H1 (cell line): Measurements from ENCODE around the gene DSTN. TPM values are rescaled to one million over a fixed set of nuclear protein-coding genes. Genes with fewer than 3 reads are reported as not detected.

Source experiments
- CTCF ChIA-PET: fragments of 300-600 bp; sonication (Branson Sonifier 250); formaldehyde crosslinking; loops from one replicate; lab custom pipeline; 2021; ENCODE audit not compliant: partially characterized antibody; lab: Charles Lee
- POLR2A ChIA-PET: fragments of 300-600 bp; sonication (Branson Sonifier 250); formaldehyde crosslinking; loops from one replicate; lab custom pipeline; 2021; ENCODE audit warnings: inconsistent platforms; ENCODE audit not compliant: partially characterized antibody; lab: Charles Lee
- DNase-seq, 2 experiments: peaks; one replicate each; pipeline versions ENCODE4 v3.0.0 to v3.0.0-alpha.2; 2010 to 2022; ENCODE audit warnings: low spot score in 2 of 2, low read depth in 1 of 2, mixed read lengths in 1 of 2
- FAIRE-seq: peaks from 2 replicates; lab custom pipeline; 2011; peaks lifted over from hg19 to GRCh38; lab: Jason Lieb, UNC
- H2AFZ ChIP-seq: 2 replicates; pipeline ENCODE4 v1.8.1; 2012; ENCODE audit warnings: low read length, inconsistent platforms
- H2AK5ac ChIP-seq: 2 replicates; pipeline ENCODE4 v1.6.1; 2013; ENCODE audit warnings: low read depth, low read length
- H2BK120ac ChIP-seq: replicated peaks from 2 replicates; pipeline ENCODE3; 2013; ENCODE audit warnings: low read depth, low read length, inconsistent platforms
- H2BK12ac ChIP-seq: 2 replicates; pipeline ENCODE4 v1.6.1; 2013; ENCODE audit warnings: low read depth, low read length
- H2BK15ac ChIP-seq: 2 replicates; pipeline ENCODE4 v1.6.1; 2013; ENCODE audit warnings: low read length
- H2BK20ac ChIP-seq: 2 replicates; pipeline ENCODE4 v1.6.1; 2013; ENCODE audit warnings: low read length
- H2BK5ac ChIP-seq: 2 replicates; pipeline ENCODE4 v1.6.1; 2013; ENCODE audit warnings: low read depth, low read length
- H3K14ac ChIP-seq: 2 replicates; pipeline ENCODE4 v1.6.1; 2013; ENCODE audit warnings: inconsistent platforms; ENCODE audit not compliant: insufficient read length
- H3K18ac ChIP-seq: 2 replicates; pipeline ENCODE4 v1.6.1; 2013; ENCODE audit warnings: low read length; ENCODE audit errors: extremely low read depth
- H3K23ac ChIP-seq: 2 replicates; pipeline ENCODE4 v1.6.1; 2013; ENCODE audit warnings: inconsistent platforms; ENCODE audit not compliant: insufficient read length
- H3K23me2 ChIP-seq: 2 replicates; pipeline ENCODE4 v1.6.1; 2013; ENCODE audit warnings: low read depth, low read length
- H3K27ac ChIP-seq: 2 replicates; pipeline ENCODE4 v1.6.1; 2011; ENCODE audit warnings: low read depth, low read length, inconsistent platforms
- H3K27me3 ChIP-seq, 4 experiments: replicated peaks in 1 of 4; 1 replicate in 1 of 4; 2 replicates in 3 of 4; pipeline versions ENCODE4 v1.6.1 to v1.8.1; 2011 to 2013; ENCODE audit warnings: low read length in 3 of 4, mild to moderate bottlenecking in 3 of 4, inconsistent platforms in 2 of 4, mixed read lengths in 2 of 4, moderate library complexity in 1 of 4; ENCODE audit not compliant: control insufficient read depth in 3 of 4, insufficient read depth in 3 of 4; ENCODE audit errors: extremely low read depth in 1 of 4
- H3K36me3 ChIP-seq, 4 experiments: 2 replicates each; pipeline versions ENCODE4 v1.6.1 to v1.8.1; 2011 to 2013; ENCODE audit warnings: mild to moderate bottlenecking in 4 of 4, low read length in 3 of 4, moderate library complexity in 2 of 4, control low read depth in 1 of 4, inconsistent platforms in 1 of 4; ENCODE audit not compliant: insufficient read depth in 4 of 4, control insufficient read depth in 2 of 4
- H3K4ac ChIP-seq: replicated peaks from 2 replicates; pipeline ENCODE3; 2013; ENCODE audit warnings: low read length, low read depth, mixed read lengths, inconsistent platforms; ENCODE audit not compliant: insufficient read length
- H3K4me1 ChIP-seq, 4 experiments: replicated peaks in 1 of 4; 1 replicate in 1 of 4; 2 replicates in 3 of 4; pipeline versions ENCODE4 v1.6.1 to v1.8.1; 2011 to 2013; ENCODE audit warnings: low read length in 3 of 4, inconsistent platforms in 2 of 4, mixed read lengths in 1 of 4; ENCODE audit not compliant: insufficient read depth in 4 of 4, control insufficient read depth in 3 of 4
- H3K4me2 ChIP-seq, 2 experiments: 2 replicates each; pipeline versions ENCODE4 v1.6.1 to v1.8.1; 2011 to 2013; ENCODE audit warnings: low read depth in 2 of 2, low read length in 2 of 2, control low read depth in 1 of 2, inconsistent platforms in 1 of 2, mild to moderate bottlenecking in 1 of 2; ENCODE audit not compliant: insufficient read depth in 1 of 2
- H3K4me3 ChIP-seq, 4 experiments: fragments of 200-600, 300-600 bp in 1 of 4; sonication (generic), shearing (Covaris generic), sonication (Bioruptor Twin) in 1 of 4; 2 replicates each; pipeline versions ENCODE4 v1.5.1 to v1.8.1; 2011 to 2016; ENCODE audit warnings: low read length in 4 of 4, low read depth in 3 of 4, control low read depth in 2 of 4, inconsistent platforms in 2 of 4, mild to moderate bottlenecking in 2 of 4, mixed read lengths in 1 of 4, moderate library complexity in 1 of 4; ENCODE audit not compliant: insufficient read depth in 2 of 4; ENCODE audit errors: extremely low read depth in 1 of 4
- H3K56ac ChIP-seq: replicated peaks from 2 replicates; pipeline ENCODE3; 2013; ENCODE audit warnings: low read depth, mild to moderate bottlenecking, mixed read lengths, low read length, inconsistent platforms; ENCODE audit not compliant: insufficient read length
- H3K79me1 ChIP-seq: 2 replicates; pipeline ENCODE4 v1.6.1; 2013; ENCODE audit warnings: low read depth, low read length, control low read depth
- H3K79me2 ChIP-seq, 2 experiments: 2 replicates each; pipeline versions ENCODE4 v1.6.1 to v1.8.1; 2012 to 2013; ENCODE audit warnings: low read length in 2 of 2, mild to moderate bottlenecking in 2 of 2, inconsistent platforms in 1 of 2; ENCODE audit not compliant: insufficient read depth in 2 of 2, control insufficient read depth in 1 of 2
- H3K9ac ChIP-seq, 4 experiments: replicated peaks in 1 of 4; 1 replicate in 1 of 4; 2 replicates in 3 of 4; pipeline versions ENCODE4 v1.6.1 to v1.8.1; 2011 to 2013; ENCODE audit warnings: low read depth in 3 of 4, low read length in 3 of 4, control low read depth in 2 of 4, mild to moderate bottlenecking in 2 of 4, moderate library complexity in 2 of 4, inconsistent platforms in 1 of 4; ENCODE audit errors: extremely low read depth in 1 of 4
- H3K9me3 ChIP-seq, 2 experiments: 2 replicates each; pipeline versions ENCODE4 v1.6.1 to v1.8.1; 2012 to 2013; ENCODE audit warnings: mild to moderate bottlenecking in 2 of 2, moderate library complexity in 2 of 2, control low read depth in 1 of 2, inconsistent platforms in 1 of 2, low read depth in 1 of 2, low read length in 1 of 2, mixed read lengths in 1 of 2; ENCODE audit not compliant: insufficient read depth in 2 of 2
- H4K20me1 ChIP-seq, 2 experiments: replicated peaks in 1 of 2; 2 replicates each; pipeline versions ENCODE3 to v1.8.1; 2011 to 2013; ENCODE audit warnings: inconsistent platforms in 2 of 2, low read length in 2 of 2, mild to moderate bottlenecking in 1 of 2; ENCODE audit not compliant: insufficient read depth in 2 of 2, control insufficient read depth in 1 of 2
- H4K5ac ChIP-seq: 2 replicates; pipeline ENCODE4 v1.6.1; 2013; ENCODE audit warnings: low read length, low read depth, mixed read lengths, inconsistent platforms; ENCODE audit not compliant: insufficient read length
- H4K8ac ChIP-seq: 2 replicates; pipeline ENCODE4 v1.8.0; 2013; ENCODE audit warnings: mild to moderate bottlenecking, moderate library complexity, low read length, inconsistent platforms; ENCODE audit not compliant: insufficient read depth; ENCODE audit errors: extremely low read depth
- H4K91ac ChIP-seq: replicated peaks from 2 replicates; pipeline ENCODE3; 2013; ENCODE audit warnings: low read length, mixed read lengths, inconsistent platforms; ENCODE audit not compliant: insufficient read length
- BCL11A ChIP-seq, 2 experiments: IDR thresholded peaks; one replicate each; pipeline ENCODE4 v1.6.1; 2011; ENCODE audit warnings: low read depth in 2 of 2, low read length in 2 of 2, mild to moderate bottlenecking in 2 of 2
- BRCA1 ChIP-seq: IDR thresholded peaks from 2 replicates; pipeline ENCODE4 v1.6.1; 2012; ENCODE audit warnings: low read depth, low read length, improper control_type of control experiment
- HDAC2 ChIP-seq, 2 experiments: fragments of 300-600 bp in 1 of 2; sonication (generic) in 1 of 2; IDR thresholded peaks; 2 replicates each; pipeline ENCODE4 v1.6.1; 2011 to 2012; ENCODE audit warnings: low read depth in 2 of 2, low read length in 2 of 2, mild to moderate bottlenecking in 2 of 2, moderate library complexity in 2 of 2, borderline replicate concordance in 1 of 2, inconsistent platforms in 1 of 2
- JUND ChIP-seq: IDR thresholded peaks from 2 replicates; pipeline ENCODE4 v1.6.1; 2011; ENCODE audit warnings: mild to moderate bottlenecking, improper control_type of control experiment, low read length
- KDM1A ChIP-seq: fragments of 200-600, 300-600 bp; sonication (generic); IDR thresholded peaks from 2 replicates; pipeline ENCODE4 v1.7.1; 2016; ENCODE audit warnings: mild to moderate bottlenecking, low read length, borderline replicate concordance
- KDM5A ChIP-seq: fragments of 200-600 bp; IDR thresholded peaks from 2 replicates; pipeline ENCODE4 v1.7.1; 2012; ENCODE audit warnings: mild to moderate bottlenecking, low read length, inconsistent platforms, mixed read lengths
- MAFK ChIP-seq: IDR thresholded peaks from 2 replicates; pipeline ENCODE4 v1.6.1; 2012; ENCODE audit warnings: low read depth, mild to moderate bottlenecking, improper control_type of control experiment, low read length
- MAX ChIP-seq: IDR thresholded peaks from 2 replicates; pipeline ENCODE4 v1.6.1; 2012; ENCODE audit warnings: inconsistent platforms
- PHF8 ChIP-seq: fragments of 200-600 bp; sonication (generic); conservative IDR thresholded peaks from 2 replicates; pipeline ENCODE4 v1.7.1; 2012; ENCODE audit warnings: low read depth, mild to moderate bottlenecking, inconsistent platforms, low read length, moderate library complexity
- RAD21 ChIP-seq, 2 experiments: IDR thresholded peaks in 1 of 2; conservative IDR thresholded peaks in 1 of 2; 2 replicates each; pipeline ENCODE4 v1.6.1; 2011; ENCODE audit warnings: low read depth in 2 of 2, low read length in 2 of 2, improper control_type of control experiment in 1 of 2, inconsistent platforms in 1 of 2, mild to moderate bottlenecking in 1 of 2, moderate library complexity in 1 of 2
- RBBP5 ChIP-seq: IDR thresholded peaks from 2 replicates; pipeline ENCODE4 v1.7.1; 2012; ENCODE audit warnings: low read depth, mild to moderate bottlenecking, inconsistent platforms, low read length, moderate library complexity, borderline replicate concordance
- SIN3A ChIP-seq, 2 experiments: IDR thresholded peaks in 1 of 2; conservative IDR thresholded peaks in 1 of 2; 2 replicates each; pipeline ENCODE4 v1.6.1; 2011 to 2012; ENCODE audit warnings: low read length in 2 of 2, improper control_type of control experiment in 1 of 2, low read depth in 1 of 2, mild to moderate bottlenecking in 1 of 2
- YY1 ChIP-seq: IDR thresholded peaks from 2 replicates; pipeline ENCODE4 v1.6.1; 2011; ENCODE audit warnings: low read depth, mild to moderate bottlenecking, low read length
- WGBS, 2 experiments: shearing (Covaris generic) in 1 of 2; methylation state at CpG; one replicate each; pipeline versions ENCODE4 v1.1.6 to v1.1.7; 2013 to 2015; ENCODE audit warnings: low lambda C conversion rate in 2 of 2, mixed read lengths in 2 of 2, inconsistent platforms in 1 of 2, low coverage in 1 of 2, missing lambda C conversion rate in 1 of 2; ENCODE audit not compliant: insufficient replicate concordance in 2 of 2, insufficient coverage in 1 of 2, insufficient read length in 1 of 2; ENCODE audit errors: extremely low coverage in 1 of 2, missing lambda C conversion rate in 1 of 2; 5-methylcytosine and 5-hydroxymethylcytosine counted together
- polyA plus RNA-seq, 7 experiments: library from polyadenylated mRNA; depleted of rRNA in 3 of 7; stranded (reverse) in 5 of 7; unstranded in 2 of 7; fragments of >200 nt in 5 of 7; fragments of 200-250 nt in 2 of 7; gene quantifications; 1 replicate in 5 of 7; 2 replicates in 1 of 7; 4 replicates in 1 of 7; pipeline versions ENCODE4 v1.2.1 to v1.2.3, GENCODE V29; 2011 to 2013; ENCODE audit warnings: missing spikeins in 2 of 7, mixed read lengths in 2 of 7
- total RNA-seq: library from RNA; stranded (reverse); fragmentation: NEBNext Ultra II Directional; extraction: Animal tissue kit (Norgen Biotek cat#: 25700); gene quantifications from 2 replicates; pipeline ENCODE4 v1.2.1, GENCODE V29; 2021

Gene DSTN
- total and polyA plus RNA-seq, 2 of the 8 experiments (the other 6 are each of a cell fraction or from before 2014, with no cell fraction given): 43.3 to 208 TPM

GRCh38 chr20:17586250-17586649 is 16.4 kb downstream of the DSTN start:
- Histone ChIP-seq H3K79me1 (peaks cover 2% of the 10 kb centered on the region), H4K91ac (no peak overlapping the region), H3K14ac (no peak overlapping the region), H3K27me3 (no peaks in the 10 kb centered on the region), H4K20me1 (peaks cover 0 to under 1% of the 10 kb centered on the region in 2 experiments), H2BK12ac (no peak overlapping the region), H3K56ac (no peak overlapping the region), H3K23me2 (no peaks in the 10 kb centered on the region), H3K4me3 (no peak overlapping the region), H3K79me2 (peaks cover 3 to 92% of the 10 kb centered on the region in 2 experiments; a peak in 3 of 4 replicates), H3K9me3 (no peaks in the 10 kb centered on the region), H3K9ac (no peak overlapping the region), H2BK20ac (no peak overlapping the region), H2BK120ac (no peak overlapping the region), H3K18ac (no peak overlapping the region), H4K8ac (no peak overlapping the region), H2BK15ac (no peak overlapping the region), H2AK5ac (no peak overlapping the region), H3K27ac (no peak overlapping the region), H3K36me3 (no peaks in the 10 kb centered on the region), H3K4me1 (peaks cover 0 to 2% (median 0%) of the 10 kb centered on the region in 4 experiments; a peak in 1 of 7 replicates), H4K5ac (no peak overlapping the region), H2AFZ (no peak overlapping the region), H3K4ac (no peak overlapping the region), H2BK5ac (no peak overlapping the region), H3K23ac (no peak overlapping the region), H3K4me2 (no peak overlapping the region)
- DNase-seq (no peak), FAIRE-seq (no peak)
- WGBS, 2 experiments: 88% methylated on average over 2 of the region's 2 CpGs; no CpG with 5 or more reads in 1 of the 2 experiments
- ChIA-PET CTCF (interaction anchor here (1.0 to 2.4 kb wide), 4 partner anchors 8 to 32 kb away, joined by 3 to 11 read pairs (median 4); no protein-coding TSS in a partner anchor), POLR2A (interaction anchor here (1.3 to 2.7 kb wide), 2 partner anchors 16 to 20 kb away, joined by 3 to 6 read pairs; partner anchors contain the start of gene DSTN)
- TF ChIP-seq KDM1A (no peak), YY1 (no peak), RBBP5 (no peak), HDAC2 (IDR thresholded peaks at IDR 0.05; ENCODE audit: borderline replicate concordance in 1 of 2, low read depth in 2 of 2, low read length in 2 of 2) (no peak), KDM5A (no peak), BCL11A (IDR thresholded peaks at IDR 0.05; ENCODE audit: low read depth in 2 of 2, low read length in 2 of 2) (no peak), MAX (no peak), JUND (no peak), RAD21 (IDR thresholded peaks at IDR 0.05 in 1 of 2, conservative IDR thresholded peaks at IDR 0.05 in 1 of 2; ENCODE audit: low read depth in 2 of 2, low read length in 2 of 2) (no peak), BRCA1 (no peak), PHF8 (no peak), SIN3A (conservative IDR thresholded peaks at IDR 0.05 in 1 of 2, IDR thresholded peaks at IDR 0.05 in 1 of 2; ENCODE audit: low read depth in 1 of 2, low read length in 2 of 2) (no peak), MAFK (no peak)
